Measurements from ENCODE around the gene DPM1.

The DPM1 gene

DNA sequence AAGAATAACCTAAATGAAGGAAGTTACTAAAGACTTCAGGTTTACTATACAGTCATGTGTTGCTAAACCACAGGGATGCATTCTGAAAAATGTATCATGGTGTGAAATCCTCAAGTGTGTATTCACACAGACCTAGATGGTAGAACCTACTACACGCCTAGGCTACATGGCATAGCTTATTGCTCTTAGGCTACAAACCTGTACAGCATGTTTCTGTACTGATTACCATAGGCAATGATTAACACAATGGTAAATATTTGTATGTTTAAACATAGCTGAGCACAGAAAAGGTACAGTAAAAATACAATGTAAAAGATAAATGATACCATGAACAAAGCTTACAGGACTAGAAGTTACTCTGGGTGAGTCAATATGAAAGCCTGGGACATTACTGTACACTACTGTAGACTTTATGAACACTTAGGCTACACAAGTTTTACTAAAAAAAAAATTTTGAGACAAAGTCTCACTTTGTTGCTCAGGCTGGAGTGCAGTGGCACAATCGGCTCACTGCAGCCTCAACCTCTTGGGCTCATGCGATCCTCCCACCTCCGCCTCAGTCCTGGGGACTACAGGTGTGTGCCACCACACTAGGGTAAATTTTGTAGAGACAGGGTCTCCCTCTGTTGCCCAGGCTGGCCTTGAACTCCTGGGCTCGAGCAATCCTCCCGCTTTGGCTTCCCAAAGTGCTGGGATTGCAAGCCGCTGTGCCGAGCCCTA lies 63.1 kb downstream of the DPM1 start:
- DNase-seq (ENCODE audit: low read depth) = no peak

DNA sequence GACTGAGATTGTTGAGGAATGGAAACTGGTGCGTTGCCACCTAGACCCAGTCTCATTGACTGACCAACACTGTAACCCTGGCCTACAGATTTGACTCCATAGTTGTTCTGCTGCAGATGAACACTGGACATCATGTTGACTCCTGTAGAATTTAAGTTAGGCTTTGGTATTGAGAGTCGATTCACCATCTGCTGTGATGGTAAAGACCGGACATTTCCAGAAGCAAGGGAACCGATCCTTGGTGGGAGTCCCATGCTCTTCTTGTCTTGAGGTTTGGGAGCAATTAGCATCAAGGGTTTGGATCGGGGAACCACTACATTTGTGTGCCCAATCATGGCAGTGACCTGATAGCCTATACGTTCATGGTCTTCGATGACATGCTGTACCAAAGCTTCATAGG lies 64.7 kb downstream of the DPM1 start:
- DNase-seq (ENCODE audit: low read depth) = no peak

DNA sequence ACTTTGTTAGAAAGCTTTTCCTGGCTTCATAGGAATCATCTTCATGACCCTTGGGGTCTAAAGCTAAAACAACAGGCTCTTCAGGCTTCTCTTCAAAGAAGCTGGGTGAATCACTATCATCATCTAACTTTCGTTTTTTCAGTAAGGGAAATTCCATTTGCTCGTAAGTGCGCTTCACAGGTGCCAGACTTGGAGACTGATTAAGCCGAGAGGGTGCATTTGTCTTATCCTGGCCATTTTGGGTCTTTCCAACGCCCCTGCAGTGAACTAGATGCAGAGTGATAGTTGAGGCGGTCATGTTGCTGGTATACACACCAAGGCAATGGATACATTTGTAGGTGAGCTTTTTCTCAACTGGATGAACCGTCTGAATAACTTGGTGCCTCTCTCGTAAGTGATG lies 65.9 kb downstream of the DPM1 start:
- DNase-seq (ENCODE audit: low read depth) = no peak

DNA sequence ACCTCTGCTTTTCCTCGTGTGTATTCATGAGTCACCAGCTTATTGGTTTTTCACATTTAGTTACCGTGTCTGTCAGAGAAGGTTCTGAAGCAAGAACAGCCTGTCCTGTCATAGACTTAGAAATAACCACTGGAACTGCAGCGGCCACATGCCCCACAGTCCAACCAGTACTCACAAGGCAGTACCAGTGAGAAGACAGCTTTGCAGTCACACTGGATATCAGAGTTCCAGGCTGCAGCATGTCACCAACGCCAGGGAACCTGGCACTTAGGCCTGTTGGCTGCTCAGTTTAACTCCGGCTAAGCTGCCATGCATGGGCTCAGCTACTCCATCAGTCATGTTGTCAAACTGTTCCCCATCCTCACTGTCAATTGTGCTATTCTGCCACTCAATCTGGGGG lies 67.2 kb downstream of the DPM1 start:
- DNase-seq (ENCODE audit: low read depth) = no peak

DNA sequence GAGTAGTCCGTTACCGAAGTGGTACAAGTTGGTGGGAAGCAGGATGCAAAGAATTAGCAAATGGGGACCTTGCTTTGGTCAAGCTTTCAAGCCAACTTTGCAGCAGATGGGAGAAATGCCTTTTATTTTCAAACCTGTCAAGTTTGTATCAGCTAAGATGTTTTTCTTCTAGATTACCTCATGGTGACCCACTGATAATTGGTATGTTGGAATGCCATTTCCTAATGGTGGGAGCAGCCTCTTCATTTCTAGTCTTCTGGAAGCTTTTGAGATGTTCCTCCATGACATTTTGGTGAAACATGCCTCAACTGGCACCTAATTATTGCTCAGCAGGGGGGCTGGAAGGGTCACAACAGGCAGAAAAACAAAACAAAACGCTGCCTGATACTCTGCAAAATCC lies 70.8 kb downstream of the DPM1 start:
- no peak for DNase-seq (ENCODE audit: low read depth)

DNA sequence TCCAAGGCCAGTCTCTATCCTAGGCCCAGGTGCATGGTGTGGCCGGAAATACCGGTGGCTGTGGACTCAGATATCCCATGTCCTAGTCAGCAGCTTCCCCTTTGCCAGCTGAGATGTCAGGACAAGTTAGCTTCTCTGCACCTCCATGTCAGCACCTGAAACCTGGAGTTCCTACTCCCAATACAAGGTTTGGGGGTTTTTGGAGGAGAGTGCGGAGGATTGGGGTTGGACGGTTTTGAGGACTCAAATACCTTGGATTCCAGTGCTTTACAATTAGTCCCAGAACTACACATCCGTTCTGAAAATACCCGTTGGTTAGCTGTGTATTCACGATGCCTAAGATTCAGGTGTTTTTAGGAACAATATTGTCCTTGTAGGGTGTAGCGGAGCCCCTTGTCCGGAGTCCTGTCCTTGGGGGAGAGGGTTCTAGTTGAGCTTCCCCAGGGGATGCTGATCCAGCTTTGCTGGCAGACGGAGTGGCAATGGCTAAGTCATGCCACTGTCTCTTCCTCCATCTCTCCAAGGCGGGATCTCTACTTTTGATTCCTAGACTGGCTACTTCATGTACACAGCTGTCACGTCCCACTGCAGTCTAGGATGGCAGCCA lies 72.0 kb downstream of the DPM1 start:
- no peak for DNase-seq (ENCODE audit: low read depth)

DNA sequence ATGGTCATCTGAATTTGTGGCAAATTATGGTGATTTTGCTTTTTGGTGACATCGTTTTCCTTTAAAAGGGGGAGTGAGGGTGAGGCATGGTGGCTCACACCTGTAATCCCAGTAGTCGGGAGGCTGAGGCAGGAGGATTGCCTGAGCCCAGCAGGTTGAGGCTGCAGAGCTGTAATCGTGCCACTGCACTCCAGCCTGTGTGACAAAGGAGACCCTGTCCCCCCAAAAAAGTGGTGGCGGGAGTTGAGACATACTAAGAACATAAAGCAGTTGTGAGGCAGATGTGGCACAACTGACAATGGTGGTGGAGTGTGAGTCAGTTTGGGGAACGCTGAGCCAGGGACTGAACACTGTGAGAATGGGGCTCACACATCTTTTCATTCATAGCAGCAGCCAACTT lies 72.6 kb downstream of the DPM1 start:
- DNase-seq (ENCODE audit: low read depth) = no peak

DNA sequence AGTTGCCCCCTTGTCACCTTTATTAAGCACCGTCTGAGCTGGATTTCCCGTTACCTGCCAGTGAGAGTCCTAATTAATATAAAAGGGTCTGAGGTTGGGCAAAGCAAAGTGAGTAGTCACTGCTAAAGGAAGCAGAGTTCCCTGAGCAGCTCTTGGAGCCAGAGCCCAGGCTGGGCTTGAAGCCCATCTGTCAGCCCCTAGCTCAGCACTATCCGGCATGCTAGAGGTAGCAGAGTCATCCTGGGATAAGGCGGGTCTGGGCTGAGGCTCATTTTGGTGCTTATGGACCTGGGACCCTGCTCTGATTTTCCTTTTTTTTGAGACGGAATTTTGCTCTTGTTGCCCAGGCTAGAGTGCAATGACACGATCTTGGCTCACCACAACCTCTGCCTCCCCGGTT lies 73.3 kb downstream of the DPM1 start:
- DNase-seq (ENCODE audit: low read depth) = no peak
